Endothelial cell of umbilical vein (primary cell): Measurements from ENCODE around the gene CAMK2N2. TPM values are rescaled to one million over a fixed set of nuclear protein-coding genes. Genes with fewer than 3 reads are reported as not detected.

Experiments used
- BruUV-seq: library from RNA; stranded (reverse); fragments of 400-500 nt; replicated peaks from 2 replicates; lab custom pipeline; 2021; lab: Mats Ljungman, UMichigan
- CTCF ChIA-PET: fragments of 300-600, 350-600 bp; sonication (Branson Sonifier 250); formaldehyde crosslinking; loops from one replicate; lab custom pipeline; 2021; ENCODE audit warnings: antibody characterized with exemption, inconsistent platforms; lab: Charles Lee
- POLR2A ChIA-PET: fragments of 300-600, 350-600 bp; sonication (Branson Sonifier 250); formaldehyde crosslinking; loops from one replicate; lab custom pipeline; 2021; ENCODE audit warnings: antibody characterized with exemption, inconsistent platforms; lab: Charles Lee
- DNase-seq: peaks from one replicate; pipeline ENCODE4 v3.0.0-alpha.2; 2011; ENCODE audit warnings: low read depth, low spot score
- FAIRE-seq: peaks from 2 replicates; lab custom pipeline; 2011; peaks lifted over from hg19 to GRCh38; lab: Jason Lieb, UNC
- H2AFZ ChIP-seq: 2 replicates; pipeline ENCODE4 v1.6.0; 2012; ENCODE audit warnings: low read depth, low read length, control low read depth, inconsistent platforms
- H3K27ac ChIP-seq: 2 replicates; pipeline ENCODE4 v1.5.1; 2011; ENCODE audit warnings: low read depth, mild to moderate bottlenecking, control low read depth, low read length, moderate library complexity; ENCODE audit not compliant: insufficient read depth
- H3K27me3 ChIP-seq, 2 experiments: 2 replicates each; pipeline versions ENCODE4 v1.6.0 to v1.6.1; 2011; ENCODE audit warnings: low read length in 2 of 2, mixed read lengths in 1 of 2; ENCODE audit not compliant: control insufficient read depth in 2 of 2, insufficient read depth in 2 of 2
- H3K36me3 ChIP-seq, 2 experiments: 2 replicates in 1 of 2; 3 replicates in 1 of 2; pipeline ENCODE4 v1.5.1; 2011; ENCODE audit warnings: low read length in 2 of 2, mild to moderate bottlenecking in 1 of 2, moderate library complexity in 1 of 2; ENCODE audit not compliant: control insufficient read depth in 2 of 2, insufficient read depth in 2 of 2; ENCODE audit errors: extremely low read depth in 1 of 2
- H3K4me1 ChIP-seq: 3 replicates; pipeline ENCODE4 v1.5.1; 2011; ENCODE audit warnings: mild to moderate bottlenecking, low read length; ENCODE audit not compliant: control insufficient read depth, insufficient read depth; ENCODE audit errors: extremely low read depth
- H3K4me2 ChIP-seq: 2 replicates; pipeline ENCODE4 v1.6.1; 2011; ENCODE audit warnings: low read length, control low read depth, mixed read lengths; ENCODE audit not compliant: insufficient read depth
- H3K4me3 ChIP-seq, 3 experiments: fragments of 200-600 bp in 1 of 3; sonication (generic), shearing (Covaris generic) in 1 of 3; replicated peaks in 1 of 3; 2 replicates each; pipeline ENCODE4 v1.5.1; 2011 to 2016; ENCODE audit warnings: control low read depth in 3 of 3, low read length in 3 of 3, mild to moderate bottlenecking in 2 of 3, inconsistent platforms in 1 of 3, low read depth in 1 of 3, moderate library complexity in 1 of 3; ENCODE audit not compliant: insufficient read depth in 1 of 3
- H3K79me2 ChIP-seq: 2 replicates; pipeline ENCODE4 v1.6.0; 2012; ENCODE audit warnings: low read length, inconsistent platforms; ENCODE audit not compliant: control insufficient read depth, insufficient read depth
- H3K9ac ChIP-seq: replicated peaks from 2 replicates; pipeline ENCODE3; 2011; ENCODE audit warnings: low read length, control low read depth; ENCODE audit not compliant: insufficient read depth; ENCODE audit errors: extremely low read depth
- H3K9me1 ChIP-seq: replicated peaks from 3 replicates; pipeline ENCODE4 v1.6.0; 2011; ENCODE audit warnings: mild to moderate bottlenecking, low read length; ENCODE audit not compliant: control insufficient read depth, insufficient read depth; ENCODE audit errors: extremely low read depth
- H3K9me3 ChIP-seq: replicated peaks from 2 replicates; pipeline ENCODE4 v1.5.1; 2012; ENCODE audit warnings: low read length, inconsistent platforms; ENCODE audit not compliant: control insufficient read depth, insufficient read depth
- H4K20me1 ChIP-seq: replicated peaks from 2 replicates; pipeline ENCODE3; 2011; ENCODE audit warnings: mild to moderate bottlenecking, low read length; ENCODE audit not compliant: control insufficient read depth, insufficient read depth; ENCODE audit errors: extremely low read depth
- CTCF ChIP-seq, 2 donors: IDR thresholded peaks; 1 replicate in 1 of 2; 2 replicates in 1 of 2; pipeline ENCODE4 v1.5.1; 2011; ENCODE audit warnings: low read length in 2 of 2, mild to moderate bottlenecking in 2 of 2, moderate library complexity in 2 of 2, control low read depth in 1 of 2, inconsistent platforms in 1 of 2, low read depth in 1 of 2; ENCODE audit not compliant: insufficient read depth in 1 of 2; ENCODE audit errors: extremely low read depth in 1 of 2
- FOS ChIP-seq: IDR thresholded peaks from 2 replicates; pipeline ENCODE4 v1.6.1; 2011; ENCODE audit warnings: mild to moderate bottlenecking, low read length, moderate library complexity, borderline replicate concordance; ENCODE audit not compliant: insufficient read depth
- JUN ChIP-seq: IDR thresholded peaks from 2 replicates; pipeline ENCODE4 v1.6.1; 2011; ENCODE audit warnings: borderline replicate concordance, low read depth; ENCODE audit not compliant: insufficient read length, insufficient read depth
- MAX ChIP-seq: IDR thresholded peaks from 2 replicates; pipeline ENCODE4 v1.6.1; 2011; ENCODE audit not compliant: insufficient read depth, insufficient read length
- MYC ChIP-seq: IDR thresholded peaks from one replicate; pipeline ENCODE4 v1.6.1; 2011; ENCODE audit warnings: mild to moderate bottlenecking, low read depth, low read length
- dilution Hi-C: fragments of 300-500 bp; cut with MboI; formaldehyde crosslinking; loops from one replicate; pipeline ENCODE4 v1.15.0; 2019; ENCODE audit warnings: low sequenced_read_pairs; ENCODE audit not compliant: extremely low pct_ligation_motif_present
- intact Hi-C: fragments of 100-400 bp; cut with micrococcal nuclease; formaldehyde crosslinking; loops from one replicate; pipeline ENCODE4 v1.10.0; 2022
- polyA plus RNA-seq, 4 experiments: library from polyadenylated mRNA; depleted of rRNA in 3 of 4; stranded (reverse) in 3 of 4; unstranded in 1 of 4; fragments of >200 nt; gene quantifications; 2 replicates each; pipeline versions ENCODE4 v1.2.1 to v1.2.3, GENCODE V29; 2011 to 2012; ENCODE audit warnings: missing spikeins in 1 of 4
- total RNA-seq: library from RNA; stranded (reverse); gene quantifications from 2 replicates; pipeline ENCODE4 v1.2.3, GENCODE V29; 2021

Gene CAMK2N2
- total and polyA plus RNA-seq, 2 donors (not counting 3 experiments of a cell fraction or from before 2014, with no cell fraction given), result 0.11 TPM; not detected in 1

- intact Hi-C loops (loop anchor here (5.0 kb wide), 1 partner anchor 225 kb away; the partner anchor contains the start of gene ABCC5), dilution Hi-C loops (no loop called here)
- no peak for FAIRE-seq
- H3K9ac ChIP-seq, result no peak overlapping the region
- no peak for DNase-seq
- no peak overlapping the region for H3K27ac ChIP-seq
- H4K20me1 ChIP-seq, result no peaks in the 10 kb centered on the region
- TF ChIP-seq MYC (no peak), CTCF (IDR thresholded peaks at IDR 0.05; ENCODE audit: extremely low read depth in 1 of 2, insufficient read depth in 1 of 2, low read depth in 1 of 2, low read length in 2 of 2) (no peak), FOS (no peak), MAX (no peak), JUN (no peak)
- peaks cover 0 to 21% of the 10 kb centered on the region in 2 experiments for H3K36me3 ChIP-seq
- no peaks in the 10 kb centered on the region for H3K9me3 ChIP-seq
- no peak overlapping the region for H2AFZ ChIP-seq
- H3K27me3 ChIP-seq, result no peaks in the 10 kb centered on the region
- H3K79me2 ChIP-seq, result no peaks in the 10 kb centered on the region
- no peaks in the 10 kb centered on the region for H3K9me1 ChIP-seq
- no peak overlapping the region for H3K4me3 ChIP-seq
- ChIA-PET CTCF (interaction anchor here (0.9 to 8.1 kb wide), 13 partner anchors 9 to 349 kb away, joined by 3 to 98 read pairs (median 6); partner anchors contain the start of genes ABCF3, AP2M1, CAMK2N2 and EIF2B5), POLR2A (no interaction called here)
- H3K4me2 ChIP-seq, result no peak overlapping the region
- H3K4me1 ChIP-seq, result no peaks in the 10 kb centered on the region
- TSS peak; percentile 9 for BruUV-seq
These were observed 19.1 kb downstream of the CAMK2N2 start for GRCh38 chr3:184242297-184242685.
